Tibial nerve (tissue), 4 donors: ENCODE measurements around the gene ACAA1.

Experiments
- EP300 ChIP-seq, 2 donors: sonication (generic); formaldehyde crosslinking; IDR thresholded peaks; one replicate each; pipeline ENCODE4 v1.6.1; 2017; ENCODE audit warnings: antibody characterized with exemption in 2 of 2, mild to moderate bottlenecking in 1 of 2
- TF ChIP-seq, protein P1 (sequence below), 5 experiments: fragments of 200-600 bp in 3 of 5; fragments of 450-650 bp in 2 of 5; sonication (generic) in 3 of 5; IDR thresholded peaks; one replicate each; pipeline ENCODE4 v1.5.1; 2016 to 2019; ENCODE audit warnings: antibody characterized with exemption in 5 of 5, mild to moderate bottlenecking in 3 of 5, moderate library complexity in 2 of 5

DNA sequence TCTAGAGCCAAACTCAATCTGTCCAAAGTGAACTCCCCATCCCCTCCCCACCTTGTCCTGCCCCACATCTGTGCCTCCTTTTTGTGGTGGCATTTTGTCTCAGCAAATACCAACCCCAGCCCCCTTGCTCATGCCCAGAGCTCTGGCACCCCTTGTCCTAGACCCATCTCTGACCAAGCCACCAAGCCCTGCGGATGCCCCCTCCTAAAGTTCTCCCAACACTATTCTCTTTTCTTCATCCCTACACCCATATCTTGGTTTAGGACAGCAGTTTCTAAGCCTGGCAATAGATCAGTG is 17.7 kb downstream of the ACAA1 start:
- TF ChIP-seq, protein P1, sequence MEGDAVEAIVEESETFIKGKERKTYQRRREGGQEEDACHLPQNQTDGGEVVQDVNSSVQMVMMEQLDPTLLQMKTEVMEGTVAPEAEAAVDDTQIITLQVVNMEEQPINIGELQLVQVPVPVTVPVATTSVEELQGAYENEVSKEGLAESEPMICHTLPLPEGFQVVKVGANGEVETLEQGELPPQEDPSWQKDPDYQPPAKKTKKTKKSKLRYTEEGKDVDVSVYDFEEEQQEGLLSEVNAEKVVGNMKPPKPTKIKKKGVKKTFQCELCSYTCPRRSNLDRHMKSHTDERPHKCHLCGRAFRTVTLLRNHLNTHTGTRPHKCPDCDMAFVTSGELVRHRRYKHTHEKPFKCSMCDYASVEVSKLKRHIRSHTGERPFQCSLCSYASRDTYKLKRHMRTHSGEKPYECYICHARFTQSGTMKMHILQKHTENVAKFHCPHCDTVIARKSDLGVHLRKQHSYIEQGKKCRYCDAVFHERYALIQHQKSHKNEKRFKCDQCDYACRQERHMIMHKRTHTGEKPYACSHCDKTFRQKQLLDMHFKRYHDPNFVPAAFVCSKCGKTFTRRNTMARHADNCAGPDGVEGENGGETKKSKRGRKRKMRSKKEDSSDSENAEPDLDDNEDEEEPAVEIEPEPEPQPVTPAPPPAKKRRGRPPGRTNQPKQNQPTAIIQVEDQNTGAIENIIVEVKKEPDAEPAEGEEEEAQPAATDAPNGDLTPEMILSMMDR (IDR thresholded peaks at IDR 0.05) = no peak
- TF ChIP-seq EP300 (IDR thresholded peaks at IDR 0.05) = no peak
